Activated T-helper 17 cell treated with anti-CD3 and anti-CD28 coated beads, Interleukin-2, amount 50 U/mL, for 72 hours (primary cell): Measurements from ENCODE around the gene PDCD5. TPM values are rescaled to one million over a fixed set of nuclear protein-coding genes. Genes with fewer than 3 reads are reported as not detected.
A peak's percentile ranks its signal among the peaks of the same experiment; 100 is the strongest.
"Not testable (repeated sequence)": the region's sequence is repeated elsewhere in the genome, so short reads cannot be mapped to it uniquely, and the experiment has no call there.

Source experiments
- ATAC-seq: fragments of 150-1000 bp; cut with Tn5 transposase; replicated peaks from 2 replicates; pipeline ENCODE4 v1.10.0; 2021; ENCODE audit warnings: mild to moderate bottlenecking, moderate library complexity
- H3K27ac Mint-ChIP-seq: one replicate; pipeline ENCODE4 v1.8.0; 2022; ENCODE audit warnings: mixed read lengths
- H3K27me3 Mint-ChIP-seq: one replicate; pipeline ENCODE4 v1.8.0; 2022; ENCODE audit warnings: mixed read lengths
- H3K36me3 Mint-ChIP-seq: one replicate; pipeline ENCODE4 v1.8.0; 2022; ENCODE audit warnings: low read depth, mild to moderate bottlenecking, mixed read lengths
- H3K4me1 Mint-ChIP-seq: one replicate; pipeline ENCODE4 v1.8.0; 2022; ENCODE audit warnings: mixed read lengths
- H3K4me3 Mint-ChIP-seq: one replicate; pipeline ENCODE4 v1.8.0; 2022; ENCODE audit warnings: mild to moderate bottlenecking, mixed read lengths
- H3K9me3 Mint-ChIP-seq: one replicate; pipeline ENCODE4 v1.8.0; 2022; ENCODE audit warnings: mixed read lengths
- total RNA-seq, 2 donors: library from RNA; stranded (reverse); gene quantifications; one replicate each; pipeline ENCODE4 v1.2.3, GENCODE V29; 2022

PDCD5 gene, protein sequence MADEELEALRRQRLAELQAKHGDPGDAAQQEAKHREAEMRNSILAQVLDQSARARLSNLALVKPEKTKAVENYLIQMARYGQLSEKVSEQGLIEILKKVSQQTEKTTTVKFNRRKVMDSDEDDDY
- total RNA-seq: 100 to 1,000 TPM in 1 of 2 donors, 10 to 100 TPM in 1; 81.6 to 138 TPM

DNA sequence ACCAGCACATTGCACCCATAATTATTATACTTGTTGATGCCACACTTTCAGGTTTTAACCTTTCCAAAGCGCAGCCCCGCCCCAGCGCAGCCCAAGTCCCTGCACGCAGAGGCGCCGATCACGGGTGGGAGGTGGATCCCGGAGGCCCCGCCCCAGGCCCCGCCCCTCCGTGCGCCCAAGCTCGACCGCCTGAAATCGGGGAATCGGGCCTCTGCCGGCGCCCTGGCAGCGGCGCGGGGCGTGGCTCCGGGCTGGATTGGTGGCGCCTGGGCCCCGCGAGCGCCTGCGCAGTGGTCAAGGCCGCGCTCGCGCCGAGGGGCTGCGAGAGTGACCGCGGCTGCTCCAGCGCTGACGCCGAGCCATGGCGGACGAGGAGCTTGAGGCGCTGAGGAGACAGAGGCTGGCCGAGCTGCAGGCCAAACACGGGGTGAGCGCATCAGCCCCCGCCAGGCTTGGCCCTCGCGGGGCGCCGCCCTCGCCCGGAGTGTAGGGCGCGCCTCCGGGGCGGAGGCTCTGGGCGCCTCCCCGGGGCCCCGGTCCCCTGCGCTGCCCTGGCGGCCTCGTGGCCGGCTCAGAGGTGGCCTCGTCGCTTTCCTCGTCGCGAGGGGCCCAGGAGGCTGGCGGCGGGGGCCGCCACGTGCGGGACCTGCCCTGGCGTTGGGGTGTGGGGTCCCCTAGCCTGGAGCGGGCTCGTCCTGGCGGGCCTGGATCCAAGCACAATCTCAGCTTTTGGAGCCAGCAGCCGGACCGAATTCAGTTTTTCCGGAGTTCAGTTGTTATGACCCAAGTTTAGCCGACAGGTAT is at the start of gene PDCD5:
PDCD5 (plus strand) TSS at position 290 of the 804 bp plus-strand sequence; CDS start at position 362, 72 bp downstream.
- Mint-ChIP-seq H3K4me3 (peak within 1 kb of the TSS; percentile 91), H3K27ac (peak within 1 kb of the TSS; percentile 90), H3K9me3 (no peaks in the 10 kb centered on the region), H3K4me1 (peaks cover 12% of the 10 kb centered on the region), H3K27me3 (no peaks in the 10 kb centered on the region), H3K36me3 (peaks cover 42% of the 10 kb centered on the region)
- peak; percentile 94 for ATAC-seq

DNA sequence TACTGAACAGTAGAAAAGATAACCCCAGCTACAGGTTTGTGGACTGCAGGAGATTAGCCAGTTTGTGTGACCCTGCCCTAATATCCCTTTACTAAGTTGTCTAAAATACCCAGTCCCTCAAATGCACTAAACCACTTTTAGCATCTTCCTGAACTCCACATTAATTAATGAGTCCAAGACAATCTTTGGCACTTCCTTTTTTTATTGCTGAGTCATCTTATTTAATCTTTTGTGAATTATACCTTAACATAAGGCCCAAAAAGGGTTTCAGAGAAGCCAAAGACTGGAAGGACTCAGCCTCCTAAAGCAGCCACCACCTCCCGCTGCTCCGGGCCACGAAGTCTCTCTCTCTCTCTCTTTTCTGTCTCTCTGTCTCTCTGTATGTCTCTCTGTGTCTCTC is 48.8 kb upstream of the PDCD5 start:
- no peak for ATAC-seq
- no peak overlapping the region for H3K27ac Mint-ChIP-seq
- H3K9me3 Mint-ChIP-seq: peaks cover 8% of the 10 kb centered on the region
- H3K27me3 Mint-ChIP-seq: peaks cover 17% of the 10 kb centered on the region
- H3K4me3 Mint-ChIP-seq: no peak overlapping the region
- H3K4me1 Mint-ChIP-seq: no peaks in the 10 kb centered on the region
- no peaks in the 10 kb centered on the region for H3K36me3 Mint-ChIP-seq

DNA sequence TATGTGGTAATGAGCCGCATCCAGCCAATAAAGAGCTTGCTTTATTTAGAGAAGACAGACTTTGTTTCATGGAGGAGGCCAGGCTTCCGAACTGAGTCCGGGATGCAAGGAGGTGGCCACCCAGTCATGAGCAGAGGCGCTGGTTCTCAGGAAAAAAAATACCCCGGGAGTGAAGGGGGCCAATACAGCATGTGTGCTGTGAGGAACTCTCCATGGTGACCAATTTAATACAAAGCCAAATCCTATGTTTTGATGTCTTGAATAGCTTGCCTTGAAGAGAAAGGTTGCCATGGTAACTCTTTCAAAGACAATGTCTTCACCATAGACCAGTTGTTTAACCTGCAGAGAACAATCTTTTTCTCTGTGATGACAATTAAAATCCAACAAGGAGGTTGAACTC is 43.4 kb upstream of the PDCD5 start:
- Mint-ChIP-seq H3K27me3 (peaks cover 18% of the 10 kb centered on the region), H3K4me3 (no peak overlapping the region), H3K36me3 (no peaks in the 10 kb centered on the region), H3K4me1 (no peaks in the 10 kb centered on the region), H3K9me3 (peaks cover 15% of the 10 kb centered on the region), H3K27ac (no peak overlapping the region)
- no peak for ATAC-seq

DNA sequence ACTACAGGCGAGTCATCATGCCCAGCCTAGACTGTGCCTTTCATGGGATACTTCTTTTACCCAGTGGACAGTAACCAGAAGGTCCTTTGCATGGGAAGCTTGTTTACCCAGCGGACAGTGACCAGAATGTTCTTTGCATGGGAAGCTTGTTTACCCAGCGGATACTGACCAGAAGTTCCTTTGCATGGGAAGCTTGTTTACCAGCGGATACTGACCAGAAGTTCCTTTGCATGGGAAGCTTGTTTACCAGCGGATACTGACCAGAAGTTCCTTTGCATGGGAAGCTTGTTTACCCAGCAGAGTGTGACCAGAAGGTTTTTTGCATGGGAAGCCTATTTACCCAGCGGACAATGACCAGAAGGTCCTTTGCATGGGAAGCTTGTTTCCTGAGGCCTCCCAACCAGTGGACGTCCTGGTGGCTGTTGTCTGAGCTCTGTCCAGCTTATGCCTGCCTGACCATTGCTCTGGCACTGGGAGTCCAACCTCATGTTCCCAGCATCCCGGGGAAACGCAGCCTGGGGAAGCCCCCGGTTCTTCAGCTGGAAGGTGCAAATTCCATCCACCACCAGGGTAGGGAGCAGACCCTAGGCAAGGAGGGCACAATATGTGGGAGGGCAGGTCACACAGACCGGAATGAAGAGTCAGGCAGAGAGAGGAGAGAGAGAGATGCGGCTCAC is 41.6 kb upstream of the PDCD5 start:
- Mint-ChIP-seq H3K4me1 (no peaks in the 10 kb centered on the region), H3K27ac (no peak overlapping the region), H3K9me3 (peaks cover 8% of the 10 kb centered on the region), H3K36me3 (no peaks in the 10 kb centered on the region), H3K27me3 (peaks cover 7% of the 10 kb centered on the region), H3K4me3 (no peak overlapping the region)
- ATAC-seq: no peak

DNA sequence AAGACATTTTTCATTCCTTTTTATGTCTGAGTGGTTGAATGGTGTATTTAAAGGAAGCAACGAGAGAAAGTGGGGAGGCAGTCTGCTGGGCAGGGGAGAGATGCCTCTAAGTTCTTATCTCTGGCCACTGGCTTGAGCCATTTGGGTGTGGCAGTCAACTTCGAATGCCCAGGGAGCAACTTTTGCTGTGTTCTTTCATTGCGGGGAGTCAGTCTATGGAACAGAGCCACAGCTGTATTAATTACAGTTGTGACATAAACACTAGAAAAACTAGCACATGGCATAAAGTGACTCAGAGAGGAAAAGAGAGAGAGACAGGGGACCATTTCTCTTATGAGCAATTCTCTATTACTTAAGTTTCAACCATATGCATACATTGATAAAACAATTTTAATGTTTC is 40.4 kb upstream of the PDCD5 start:
- H3K27ac Mint-ChIP-seq: no peak overlapping the region
- H3K27me3 Mint-ChIP-seq: peaks cover 4% of the 10 kb centered on the region
- H3K4me1 Mint-ChIP-seq: no peaks in the 10 kb centered on the region
- ATAC-seq: no peak
- H3K9me3 Mint-ChIP-seq: peaks cover 8% of the 10 kb centered on the region
- H3K4me3 Mint-ChIP-seq: no peak overlapping the region
- no peaks in the 10 kb centered on the region for H3K36me3 Mint-ChIP-seq

DNA sequence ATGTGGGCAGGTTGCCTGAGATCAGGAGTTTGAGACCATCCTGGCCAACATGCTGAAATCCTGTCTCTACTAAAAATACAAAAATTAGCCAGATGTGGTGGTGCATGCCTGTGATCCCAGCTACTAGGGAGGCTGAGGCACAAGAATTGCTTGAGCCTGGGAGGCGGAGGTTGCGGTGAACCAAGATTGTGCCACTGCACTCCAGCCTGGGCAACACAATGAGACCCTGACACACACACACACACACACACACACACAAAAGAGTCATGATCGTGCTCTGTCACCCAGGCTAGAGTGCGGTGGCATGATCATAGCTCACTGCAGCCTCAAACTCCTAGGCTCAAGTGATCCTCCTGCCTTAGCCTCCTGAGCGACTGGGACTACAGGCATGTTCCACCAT is 39.6 kb upstream of the PDCD5 start:
- not testable (repeated sequence) for H3K27me3 Mint-ChIP-seq, H3K36me3 Mint-ChIP-seq, H3K4me3 Mint-ChIP-seq, H3K9me3 Mint-ChIP-seq, H3K27ac Mint-ChIP-seq, H3K4me1 Mint-ChIP-seq, ATAC-seq

DNA sequence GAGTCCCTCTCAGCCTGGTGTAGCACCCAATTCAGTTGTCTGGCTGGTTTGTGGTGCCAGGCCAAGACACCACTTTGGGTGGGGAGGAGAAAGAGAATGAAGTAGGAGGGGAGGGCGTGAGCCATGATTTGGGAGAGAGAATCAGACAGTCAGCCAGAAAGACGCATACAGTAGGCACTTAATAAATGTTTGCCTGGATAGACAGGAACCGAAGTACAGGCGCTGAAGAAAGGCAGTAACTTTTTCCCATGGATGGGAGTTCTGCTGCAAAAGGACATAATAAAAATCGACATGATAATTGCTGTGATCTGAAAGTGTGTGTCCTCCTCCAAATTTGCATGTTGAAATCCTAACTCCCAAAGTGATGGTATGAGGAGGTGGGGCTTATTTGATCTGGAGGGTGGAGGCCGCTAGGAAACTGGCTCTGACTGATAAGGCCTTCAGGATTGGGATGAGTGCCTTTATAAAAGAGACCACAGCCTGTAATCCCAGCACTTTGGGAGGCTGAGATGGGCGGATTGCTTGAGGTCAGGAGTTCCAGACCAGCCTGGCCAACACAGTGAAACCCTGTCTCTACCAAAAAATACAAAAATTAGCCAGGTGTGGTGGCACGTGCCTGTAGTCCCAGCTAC is 38.4 kb upstream of the PDCD5 start:
- Mint-ChIP-seq H3K27ac (no peak overlapping the region), H3K9me3 (peaks cover 8% of the 10 kb centered on the region), H3K4me3 (no peak overlapping the region), H3K4me1 (no peaks in the 10 kb centered on the region), H3K27me3 (peaks cover 4% of the 10 kb centered on the region), H3K36me3 (no peaks in the 10 kb centered on the region)
- no peak for ATAC-seq

DNA sequence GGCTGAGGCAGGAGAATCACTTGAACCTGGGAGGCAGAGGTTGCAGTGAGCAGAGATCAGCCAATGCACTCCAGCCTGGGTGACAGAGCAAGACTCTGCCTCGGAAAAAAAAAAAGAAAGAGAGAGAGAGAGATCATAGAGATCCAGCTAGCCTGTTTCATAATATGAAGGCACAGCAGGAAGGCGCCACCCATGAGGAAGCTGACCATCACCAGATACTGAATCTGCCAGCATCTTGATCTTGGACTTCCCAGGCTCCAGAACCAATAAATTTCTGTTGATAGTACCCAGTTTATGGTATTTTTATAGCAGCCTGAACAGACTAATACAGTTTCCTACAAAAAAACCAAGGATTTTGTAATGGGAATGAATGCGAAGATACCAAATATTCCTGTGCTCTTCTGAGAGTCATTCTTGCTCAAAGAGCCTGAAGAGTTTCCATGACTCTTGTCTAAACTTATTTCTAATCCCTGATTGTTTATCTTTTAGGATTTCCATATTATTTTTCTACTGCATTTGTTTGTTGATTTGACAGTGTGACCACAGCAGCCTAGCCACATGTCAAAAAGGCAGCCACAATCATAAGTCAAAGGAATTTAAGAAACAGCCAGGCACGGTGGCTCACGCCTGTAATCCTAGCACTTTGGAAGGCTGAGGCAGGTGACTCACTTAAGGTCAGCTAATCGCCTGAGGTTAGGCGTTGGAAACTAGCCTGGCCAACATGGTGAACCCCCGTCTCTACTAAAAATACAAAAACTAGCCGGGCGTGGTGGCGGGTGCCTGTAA is 37.7 kb upstream of the PDCD5 start:
- Mint-ChIP-seq H3K27ac (no peak overlapping the region), H3K9me3 (peaks cover 5% of the 10 kb centered on the region), H3K27me3 (peaks cover 4% of the 10 kb centered on the region), H3K36me3 (no peaks in the 10 kb centered on the region), H3K4me3 (no peak overlapping the region), H3K4me1 (no peaks in the 10 kb centered on the region)
- no peak for ATAC-seq

DNA sequence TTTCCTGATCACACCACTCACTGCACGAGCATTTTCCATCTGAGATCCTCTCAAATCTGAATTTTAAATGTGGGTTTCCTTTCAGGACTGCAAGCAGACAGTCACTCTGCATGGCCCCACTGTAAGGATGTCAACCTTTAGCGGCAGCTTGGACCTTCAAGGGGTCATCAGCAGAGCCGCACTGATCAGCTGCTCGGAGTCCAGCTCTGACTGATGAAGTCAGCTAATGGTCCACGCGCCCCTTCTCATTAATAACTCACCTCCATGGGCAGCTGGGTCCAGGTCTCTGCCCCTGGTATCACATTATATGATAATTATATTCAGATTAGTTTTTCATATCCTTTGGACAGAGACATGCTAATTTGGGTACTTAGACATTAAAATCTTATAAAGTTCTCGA is 36.1 kb upstream of the PDCD5 start:
- peaks cover 4% of the 10 kb centered on the region for H3K27me3 Mint-ChIP-seq
- H3K36me3 Mint-ChIP-seq: no peaks in the 10 kb centered on the region
- ATAC-seq: no peak
- H3K4me3 Mint-ChIP-seq: no peak overlapping the region
- H3K27ac Mint-ChIP-seq: no peak overlapping the region
- no peaks in the 10 kb centered on the region for H3K9me3 Mint-ChIP-seq
- H3K4me1 Mint-ChIP-seq: no peaks in the 10 kb centered on the region

DNA sequence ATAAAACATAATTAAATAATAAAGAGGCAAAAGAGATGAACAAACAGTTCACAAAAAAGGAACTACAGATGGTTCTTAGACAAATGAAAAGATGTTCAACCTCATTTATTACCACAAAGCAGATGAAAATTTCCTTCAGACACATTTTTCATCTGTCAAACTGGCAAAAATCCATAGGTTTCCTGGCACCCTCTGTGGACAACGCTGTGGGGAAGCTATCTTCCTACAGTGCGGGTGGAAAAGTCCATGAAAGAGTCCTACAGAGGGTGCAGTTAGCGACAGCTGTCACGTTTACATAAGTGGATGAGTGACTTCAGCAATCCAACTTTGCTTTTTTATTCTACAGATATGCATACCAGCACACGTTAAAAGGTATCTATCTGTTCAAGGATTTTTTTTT is 30.3 kb upstream of the PDCD5 start:
- H3K27me3 Mint-ChIP-seq: no peaks in the 10 kb centered on the region
- H3K4me1 Mint-ChIP-seq: no peaks in the 10 kb centered on the region
- no peak for ATAC-seq
- H3K36me3 Mint-ChIP-seq: no peaks in the 10 kb centered on the region
- no peak overlapping the region for H3K4me3 Mint-ChIP-seq
- H3K27ac Mint-ChIP-seq: no peak overlapping the region
- H3K9me3 Mint-ChIP-seq: no peaks in the 10 kb centered on the region

DNA sequence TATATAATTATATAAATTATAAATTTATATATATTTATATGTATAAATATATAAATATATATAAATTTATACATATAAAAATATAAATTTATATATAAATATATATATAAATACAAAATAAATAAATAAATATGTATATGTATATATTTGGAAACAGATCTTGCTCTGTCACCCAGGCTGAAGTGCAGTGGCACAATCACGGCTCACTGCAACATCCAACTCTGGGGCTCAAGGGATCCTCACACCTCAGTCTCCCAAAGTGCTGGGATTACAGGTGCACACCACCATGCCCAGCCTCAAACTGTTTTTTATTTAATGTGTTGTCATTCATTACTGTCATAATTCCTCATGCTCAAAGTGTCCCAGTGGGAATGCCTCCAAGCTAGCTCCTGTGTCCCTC is 25.2 kb upstream of the PDCD5 start:
- no peak overlapping the region for H3K4me3 Mint-ChIP-seq
- H3K27me3 Mint-ChIP-seq: peaks cover 4% of the 10 kb centered on the region
- H3K4me1 Mint-ChIP-seq: no peaks in the 10 kb centered on the region
- H3K36me3 Mint-ChIP-seq: no peaks in the 10 kb centered on the region
- ATAC-seq: no peak
- no peaks in the 10 kb centered on the region for H3K9me3 Mint-ChIP-seq
- H3K27ac Mint-ChIP-seq: no peak overlapping the region

DNA sequence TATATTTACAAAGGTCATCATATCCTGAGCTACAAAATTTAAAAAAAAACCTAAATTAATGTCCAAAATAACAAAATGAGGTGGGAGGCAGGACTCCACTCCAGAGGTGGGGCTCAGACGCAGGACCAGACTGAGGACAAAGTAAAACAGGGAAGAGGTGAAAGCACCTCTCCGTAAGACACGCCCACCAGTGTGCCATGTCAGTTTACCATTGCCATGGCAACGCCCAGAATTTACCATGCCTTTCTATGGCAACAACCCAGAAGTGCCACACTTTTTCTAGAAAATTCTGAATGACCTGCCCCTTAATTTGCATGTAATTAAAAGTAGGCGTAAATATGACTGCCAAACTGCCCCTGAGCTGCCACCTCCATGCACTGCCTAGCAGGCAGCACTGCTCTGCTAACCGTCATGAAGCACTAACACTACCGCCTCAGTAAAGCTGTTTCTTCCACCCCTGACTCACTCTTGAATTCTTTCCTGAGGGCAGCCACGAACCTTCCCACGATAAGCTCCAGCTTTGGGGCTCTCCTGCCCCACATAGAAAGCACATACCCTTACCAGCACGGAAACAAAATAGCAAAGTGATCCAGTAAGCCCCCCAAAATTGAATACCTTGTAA is 22.3 kb upstream of the PDCD5 start:
- Mint-ChIP-seq H3K36me3 (no peaks in the 10 kb centered on the region), H3K27me3 (peaks cover 4% of the 10 kb centered on the region), H3K4me3 (no peak overlapping the region), H3K9me3 (no peaks in the 10 kb centered on the region), H3K27ac (no peak overlapping the region), H3K4me1 (no peaks in the 10 kb centered on the region)
- no peak for ATAC-seq

DNA sequence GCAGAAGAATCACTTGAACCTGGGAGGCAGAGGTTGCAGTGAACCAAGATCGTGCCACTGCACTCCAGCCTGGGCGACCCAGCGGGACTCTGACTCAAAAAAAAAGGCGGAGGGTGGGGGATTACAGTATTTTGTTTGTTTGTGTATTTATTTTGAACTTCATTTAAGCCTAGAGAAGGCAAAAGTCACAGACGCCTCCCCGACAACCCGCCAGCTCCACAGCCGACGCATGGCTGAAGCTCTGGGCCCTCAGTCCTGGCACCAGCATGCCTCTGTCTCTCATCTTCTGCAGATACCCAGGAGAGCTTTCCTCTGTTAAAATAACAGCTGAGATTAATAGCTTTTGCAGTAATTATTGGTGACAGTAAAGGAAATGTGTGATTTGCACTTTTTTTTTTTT is 17.2 kb upstream of the PDCD5 start:
- H3K27ac Mint-ChIP-seq: no peak overlapping the region
- ATAC-seq: no peak
- no peaks in the 10 kb centered on the region for H3K4me1 Mint-ChIP-seq
- H3K4me3 Mint-ChIP-seq: no peak overlapping the region
- no peaks in the 10 kb centered on the region for H3K36me3 Mint-ChIP-seq
- H3K9me3 Mint-ChIP-seq: no peaks in the 10 kb centered on the region
- peaks cover 3% of the 10 kb centered on the region for H3K27me3 Mint-ChIP-seq
